Colonic mucosa (tissue), 4 donors: Measurements from ENCODE around the gene JDP2. TPM values are rescaled to one million over a fixed set of nuclear protein-coding genes. Genes with fewer than 3 reads are reported as not detected.
"Not testable (repeated sequence)": the region's sequence is repeated elsewhere in the genome, so short reads cannot be mapped to it uniquely, and the experiment has no call there.

Source experiments
- DNase-seq: peaks from one replicate; pipeline ENCODE4 v3.0.0-alpha.2; 2020
- H3K27ac ChIP-seq: fragments of 200-600 bp; one replicate; pipeline ENCODE4 v1.8.0; 2021
- H3K27me3 ChIP-seq: fragments of 200-600 bp; one replicate; pipeline ENCODE4 v1.8.0; 2021
- H3K36me3 ChIP-seq: fragments of 200-600 bp; one replicate; pipeline ENCODE4 v1.8.0; 2021
- H3K4me1 ChIP-seq: fragments of 200-600 bp; one replicate; pipeline ENCODE4 v1.8.0; 2021; ENCODE audit warnings: mild to moderate bottlenecking
- H3K4me3 ChIP-seq: fragments of 200-600 bp; one replicate; pipeline ENCODE4 v1.8.0; 2021
- H3K9ac ChIP-seq, 2 donors: one replicate each; pipeline ENCODE4 v1.7.0; 2013; ENCODE audit warnings: control low read depth in 2 of 2, low read depth in 2 of 2, low read length in 2 of 2
- H3K9me3 ChIP-seq: fragments of 200-600 bp; one replicate; pipeline ENCODE4 v1.8.0; 2021
- intact Hi-C: fragments of 100-400 bp; cut with DNase I; formaldehyde crosslinking; loops from one replicate; pipeline ENCODE4 v1.14.1; 2022
- total RNA-seq, 2 donors: library from RNA; stranded (reverse); fragmentation: NEBNext Ultra II Directional in 1 of 2; extraction: Animal tissue kit (Norgen Biotek cat#: 25700) in 1 of 2; gene quantifications; one replicate each; pipeline ENCODE4 v1.2.1, GENCODE V29; 2021
- TF ChIP-seq, protein P1 (sequence below): fragments of 200-600 bp; IDR thresholded peaks from one replicate; pipeline ENCODE4 v1.8.0; 2022; ENCODE audit warnings: antibody characterized with exemption, mild to moderate bottlenecking
- donor health status: healthy.
- donor health status: DM: no; HTN: no; CAD: no.
- donor health status: DM: no; HTN: no; CAD: no.

The JDP2 gene, protein sequence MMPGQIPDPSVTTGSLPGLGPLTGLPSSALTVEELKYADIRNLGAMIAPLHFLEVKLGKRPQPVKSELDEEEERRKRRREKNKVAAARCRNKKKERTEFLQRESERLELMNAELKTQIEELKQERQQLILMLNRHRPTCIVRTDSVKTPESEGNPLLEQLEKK
- total RNA-seq = 10 to 100 TPM; 19.4 to 37.1 TPM

DNA sequence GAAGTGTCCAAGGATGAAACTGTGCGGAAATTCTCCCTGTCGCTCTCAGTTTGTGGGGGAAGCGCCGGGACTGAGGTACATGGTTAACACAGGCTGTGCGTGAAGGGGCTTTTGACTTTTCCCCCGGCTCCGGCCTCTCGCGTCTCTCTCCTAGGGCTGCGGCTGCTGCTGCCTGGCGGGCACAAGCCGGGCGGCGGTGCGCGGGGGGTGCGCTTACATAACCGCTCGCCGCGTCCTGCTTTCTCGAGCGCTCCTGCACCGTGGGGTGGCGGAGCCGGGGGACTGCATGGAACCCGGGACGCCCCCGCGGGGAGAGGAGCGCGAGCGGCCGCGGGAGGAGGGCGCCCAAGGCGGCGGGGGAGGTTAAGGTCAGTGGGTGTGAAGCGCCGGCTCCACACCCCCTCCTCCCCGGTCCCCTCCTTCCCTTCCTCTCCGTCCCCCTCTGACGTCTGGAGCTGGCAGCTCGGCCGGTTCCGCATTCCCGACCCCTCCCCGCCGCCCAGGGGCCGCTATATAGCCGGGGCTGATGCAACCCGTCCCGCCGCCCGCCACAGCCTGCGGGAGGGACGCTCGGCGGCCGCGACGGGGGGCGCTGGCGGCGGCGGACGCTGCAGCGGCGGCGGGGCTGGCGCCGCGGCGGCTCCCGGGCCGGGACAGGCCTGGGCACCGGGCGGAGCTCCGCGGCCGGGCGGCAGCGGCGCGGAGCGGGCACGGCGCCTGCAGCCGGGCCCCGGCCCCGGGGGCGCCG, at the start of gene JDP2:
Gene JDP2 (plus strand): TSS at position 541 of the 748 bp plus-strand sequence. CDS start 9,899 bp downstream, outside the sequence.
- Histone ChIP-seq H3K27ac (peak within 1 kb of the TSS; percentile 73), H3K27me3 (no peaks in the 10 kb centered on the region), H3K4me3 (peak within 1 kb of the TSS; percentile 70), H3K9ac (peak within 1 kb of the TSS; percentile 71 to 82), H3K4me1 (peaks cover 11% of the 10 kb centered on the region), H3K36me3 (no peaks in the 10 kb centered on the region), H3K9me3 (no peaks in the 10 kb centered on the region)
- TF ChIP-seq, protein P1, sequence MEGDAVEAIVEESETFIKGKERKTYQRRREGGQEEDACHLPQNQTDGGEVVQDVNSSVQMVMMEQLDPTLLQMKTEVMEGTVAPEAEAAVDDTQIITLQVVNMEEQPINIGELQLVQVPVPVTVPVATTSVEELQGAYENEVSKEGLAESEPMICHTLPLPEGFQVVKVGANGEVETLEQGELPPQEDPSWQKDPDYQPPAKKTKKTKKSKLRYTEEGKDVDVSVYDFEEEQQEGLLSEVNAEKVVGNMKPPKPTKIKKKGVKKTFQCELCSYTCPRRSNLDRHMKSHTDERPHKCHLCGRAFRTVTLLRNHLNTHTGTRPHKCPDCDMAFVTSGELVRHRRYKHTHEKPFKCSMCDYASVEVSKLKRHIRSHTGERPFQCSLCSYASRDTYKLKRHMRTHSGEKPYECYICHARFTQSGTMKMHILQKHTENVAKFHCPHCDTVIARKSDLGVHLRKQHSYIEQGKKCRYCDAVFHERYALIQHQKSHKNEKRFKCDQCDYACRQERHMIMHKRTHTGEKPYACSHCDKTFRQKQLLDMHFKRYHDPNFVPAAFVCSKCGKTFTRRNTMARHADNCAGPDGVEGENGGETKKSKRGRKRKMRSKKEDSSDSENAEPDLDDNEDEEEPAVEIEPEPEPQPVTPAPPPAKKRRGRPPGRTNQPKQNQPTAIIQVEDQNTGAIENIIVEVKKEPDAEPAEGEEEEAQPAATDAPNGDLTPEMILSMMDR = no peak
- intact Hi-C loops = loop anchor here (10.0 kb wide), 1 partner anchor 47 kb away; no protein-coding TSS in a partner anchor
- DNase-seq = peak; percentile 91

DNA sequence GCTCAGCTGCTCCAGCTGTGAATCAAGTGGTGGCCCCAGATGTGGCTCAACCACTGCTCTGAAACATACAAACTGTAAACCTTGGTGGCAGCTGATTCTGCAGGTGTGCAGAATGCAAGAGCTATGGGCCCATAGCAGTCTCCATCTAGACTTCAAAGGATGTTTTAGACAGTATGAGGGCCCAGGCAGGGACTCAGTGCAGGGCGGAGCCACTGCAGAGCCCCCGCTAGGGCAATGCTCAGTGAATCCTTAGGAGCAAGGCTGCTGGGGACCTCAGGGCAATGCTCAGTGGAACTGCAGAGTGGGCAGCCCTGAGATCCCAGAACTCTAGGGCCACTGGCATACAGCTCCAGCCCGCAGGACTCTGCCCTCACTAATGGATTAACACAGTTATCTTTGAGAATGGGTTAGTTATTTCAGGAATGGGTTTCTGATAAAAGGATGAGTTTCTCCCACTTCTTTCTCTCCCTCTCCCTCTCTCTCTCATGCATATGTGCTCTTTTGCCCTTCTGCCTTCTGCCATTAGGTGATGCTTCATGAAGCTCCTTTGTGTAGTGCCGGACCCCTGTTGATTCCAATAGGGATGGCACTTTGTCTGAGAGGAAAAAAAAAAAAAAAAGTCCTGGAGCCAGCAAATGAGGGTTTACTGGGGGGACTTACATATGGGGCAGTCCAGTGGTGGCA, 48.4 kb upstream of the JDP2 start:
- no peaks in the 10 kb centered on the region for H3K9me3 ChIP-seq
- intact Hi-C loops = no loop called here

DNA sequence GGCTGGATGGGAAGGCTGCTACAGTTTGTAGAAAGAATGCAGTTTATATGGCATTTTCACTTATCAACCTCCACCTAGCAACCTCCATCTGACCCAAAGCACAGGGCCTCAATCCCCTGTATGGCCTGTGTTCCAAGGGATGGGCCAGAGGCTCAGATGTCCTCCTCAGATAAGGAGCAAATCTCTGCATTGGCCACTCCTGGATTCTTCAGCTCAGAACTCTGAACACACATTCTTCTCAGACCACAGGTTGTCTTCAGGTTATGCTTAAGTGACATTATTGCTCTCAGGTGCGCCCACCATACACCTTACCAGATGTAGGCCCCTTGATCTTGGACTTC, 47.9 kb upstream of the JDP2 start:
- Histone ChIP-seq H3K36me3 (no peaks in the 10 kb centered on the region), H3K27ac (no peak overlapping the region), H3K4me3 (no peak overlapping the region), H3K9me3 (no peaks in the 10 kb centered on the region), H3K27me3 (no peaks in the 10 kb centered on the region), H3K9ac (no peak overlapping the region), H3K4me1 (no peaks in the 10 kb centered on the region)
- intact Hi-C loops = no loop called here
- no peak for DNase-seq
- TF ChIP-seq, protein P1 = no peak

More for the DNA sequence above, 48.4 kb upstream of the JDP2 start:
- no peaks in the 10 kb centered on the region for H3K36me3 ChIP-seq
- no peak for DNase-seq
- no peaks in the 10 kb centered on the region for H3K4me1 ChIP-seq
- H3K9ac ChIP-seq = no peak overlapping the region
- TF ChIP-seq, protein P1 = no peak
- H3K27ac ChIP-seq = no peak overlapping the region
- H3K4me3 ChIP-seq = no peak overlapping the region
- no peaks in the 10 kb centered on the region for H3K27me3 ChIP-seq

DNA sequence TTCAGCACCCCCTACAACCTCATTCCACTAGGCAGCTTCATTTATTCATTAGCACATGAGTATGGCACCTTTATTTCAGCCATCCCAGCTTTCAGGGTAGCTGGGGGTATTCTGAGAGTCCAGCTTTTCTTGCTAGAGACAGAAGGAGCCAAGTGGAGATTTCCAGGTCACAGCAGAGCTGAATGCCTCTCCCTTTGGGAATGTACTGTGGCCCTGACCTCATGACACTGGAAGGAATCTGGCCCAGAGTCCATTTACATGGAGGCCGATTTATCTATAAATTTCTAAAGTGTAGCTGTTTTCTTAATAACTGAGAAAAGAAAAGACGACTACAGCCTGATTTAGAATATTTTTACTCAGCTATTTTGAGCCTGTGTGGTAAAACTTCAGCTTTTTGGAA, 47.2 kb upstream of the JDP2 start:
- H3K4me3 ChIP-seq = no peak overlapping the region
- no peak overlapping the region for H3K27ac ChIP-seq
- H3K4me1 ChIP-seq = no peaks in the 10 kb centered on the region
- no peaks in the 10 kb centered on the region for H3K27me3 ChIP-seq
- intact Hi-C loops = no loop called here
- H3K9me3 ChIP-seq = no peaks in the 10 kb centered on the region
- no peaks in the 10 kb centered on the region for H3K36me3 ChIP-seq
- TF ChIP-seq, protein P1 = no peak
- DNase-seq = no peak
- no peak overlapping the region for H3K9ac ChIP-seq

DNA sequence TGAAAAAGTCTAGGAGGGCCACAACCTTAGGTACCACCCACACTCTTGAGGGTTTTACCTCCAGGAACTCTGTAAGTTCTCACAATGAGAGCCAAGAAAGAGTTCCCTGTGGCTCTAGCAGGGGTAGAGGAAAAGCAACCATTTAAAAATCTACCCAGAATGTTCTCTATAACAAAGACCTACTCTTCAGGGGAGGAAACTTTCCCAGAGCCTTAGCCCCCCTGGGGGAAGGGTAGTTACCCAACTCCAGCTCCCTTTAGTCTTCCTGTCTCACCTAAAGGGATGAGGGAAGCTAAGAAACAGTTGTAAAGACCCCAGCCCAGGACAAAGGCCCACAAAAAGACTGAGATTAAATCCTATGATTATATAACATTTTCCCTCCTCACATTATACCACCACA, 46.2 kb upstream of the JDP2 start:
- no peak overlapping the region for H3K27ac ChIP-seq
- H3K9ac ChIP-seq = no peak overlapping the region
- intact Hi-C loops = no loop called here
- H3K4me1 ChIP-seq = no peaks in the 10 kb centered on the region
- no peaks in the 10 kb centered on the region for H3K36me3 ChIP-seq
- H3K4me3 ChIP-seq = no peak overlapping the region
- TF ChIP-seq, protein P1 = no peak
- H3K27me3 ChIP-seq = no peaks in the 10 kb centered on the region
- DNase-seq = no peak
- H3K9me3 ChIP-seq = no peaks in the 10 kb centered on the region

DNA sequence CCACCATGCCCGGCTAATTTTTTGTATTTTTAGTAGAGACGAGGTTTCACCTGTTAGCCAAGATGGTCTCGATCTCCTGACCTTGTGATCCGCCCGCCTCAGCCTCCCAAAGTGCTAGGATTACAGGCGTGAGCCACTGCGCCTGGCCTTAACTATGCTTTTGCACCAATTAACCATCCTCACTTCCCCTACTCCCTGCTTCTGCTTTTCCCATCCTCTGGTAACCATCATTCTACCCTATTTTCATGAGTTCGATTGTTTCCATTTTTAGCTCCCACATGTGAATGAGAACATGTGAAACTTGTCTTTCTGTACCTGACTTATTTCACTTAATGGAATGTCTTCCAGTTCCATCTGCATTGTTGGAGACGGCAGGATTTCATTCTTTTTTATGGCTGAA, 44.6 kb upstream of the JDP2 start:
- H3K4me3 ChIP-seq, DNase-seq, H3K9ac ChIP-seq, H3K9me3 ChIP-seq, H3K27ac ChIP-seq, H3K27me3 ChIP-seq, H3K36me3 ChIP-seq, H3K4me1 ChIP-seq, intact Hi-C loops: not testable (repeated sequence)
